ENCODE measurements around the gene MOCOS.

MOCOS gene

DNA sequence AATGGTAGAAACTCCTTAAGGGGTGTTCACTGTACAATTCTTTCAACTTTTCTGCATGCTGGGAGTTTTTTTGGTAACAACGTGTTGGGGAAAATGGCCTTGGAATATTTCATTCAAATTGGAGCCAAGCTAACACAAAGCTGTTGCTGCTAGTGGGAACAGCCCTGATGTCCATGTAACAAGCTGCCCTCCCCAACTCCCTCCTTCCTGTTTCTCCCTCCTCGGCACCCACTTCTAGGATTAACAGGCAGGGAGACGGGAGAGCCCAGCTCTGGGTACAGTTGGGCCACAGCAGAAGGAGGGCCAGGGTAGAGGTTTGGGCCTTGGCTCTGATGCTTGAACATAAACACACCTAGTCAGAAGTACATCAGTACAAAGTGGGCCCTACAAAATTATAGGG lies 9.4 kb upstream of the MOCOS start:
- DNase-seq (ENCODE audit: low read depth): no peak

DNA sequence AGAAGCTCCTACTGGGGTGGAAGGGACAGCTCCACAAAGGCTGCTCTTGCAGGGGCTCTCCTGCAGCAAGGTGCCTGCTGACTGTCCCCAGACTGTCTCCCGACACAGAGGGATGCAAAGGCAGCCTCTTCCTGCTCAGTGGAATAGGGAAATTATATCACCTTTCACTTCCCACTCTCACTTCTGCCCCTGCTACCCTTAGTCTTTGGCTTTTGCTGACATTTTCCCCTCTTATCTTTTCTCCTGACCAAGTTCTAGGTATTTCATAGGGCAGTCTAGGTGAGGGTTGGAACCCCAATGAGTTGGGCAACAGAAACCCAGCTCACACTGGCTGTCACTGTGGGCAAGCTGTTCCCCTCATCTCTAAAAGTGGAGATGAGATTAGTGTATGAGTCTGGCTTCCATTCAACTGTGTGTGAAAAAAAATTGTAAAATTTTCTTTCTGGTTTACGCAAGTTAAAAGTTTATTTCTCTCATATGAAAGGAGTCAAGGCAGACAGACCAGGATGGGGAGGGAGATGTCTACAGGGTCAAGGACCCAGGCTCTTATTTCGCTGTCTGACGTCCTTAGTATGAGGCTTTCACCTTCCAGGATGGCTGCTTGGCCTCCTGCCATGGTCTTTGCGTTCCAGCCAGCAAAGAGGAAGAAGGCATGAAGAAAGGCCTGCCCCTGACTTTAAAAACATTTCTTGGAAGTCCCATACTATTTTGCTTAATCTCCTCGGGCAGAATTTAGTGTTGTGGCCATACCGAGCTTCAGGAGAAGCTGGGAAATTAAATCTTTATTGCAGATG lies 7.5 kb upstream of the MOCOS start:
- no peak for DNase-seq (ENCODE audit: low read depth)

DNA sequence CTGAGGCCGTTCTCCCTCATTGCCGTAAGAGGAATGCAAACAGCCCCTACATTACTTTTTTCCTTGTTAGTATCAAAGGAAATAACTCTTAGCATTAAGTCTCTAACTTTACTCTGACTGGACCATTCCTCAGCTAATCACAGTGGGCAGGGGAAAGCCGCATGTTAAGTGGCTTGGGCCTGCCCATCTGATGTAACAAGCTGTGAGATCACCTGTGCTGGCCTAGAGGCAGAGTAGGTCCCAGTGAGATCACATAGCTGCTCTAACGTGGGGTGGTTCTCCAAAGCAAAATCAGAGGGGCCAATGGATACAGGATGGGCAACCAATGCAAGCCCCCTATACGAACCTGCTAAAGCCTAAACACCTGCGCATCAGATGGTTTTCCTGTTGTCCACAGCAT lies 5.9 kb upstream of the MOCOS start:
- no peak for DNase-seq (ENCODE audit: low read depth)

DNA sequence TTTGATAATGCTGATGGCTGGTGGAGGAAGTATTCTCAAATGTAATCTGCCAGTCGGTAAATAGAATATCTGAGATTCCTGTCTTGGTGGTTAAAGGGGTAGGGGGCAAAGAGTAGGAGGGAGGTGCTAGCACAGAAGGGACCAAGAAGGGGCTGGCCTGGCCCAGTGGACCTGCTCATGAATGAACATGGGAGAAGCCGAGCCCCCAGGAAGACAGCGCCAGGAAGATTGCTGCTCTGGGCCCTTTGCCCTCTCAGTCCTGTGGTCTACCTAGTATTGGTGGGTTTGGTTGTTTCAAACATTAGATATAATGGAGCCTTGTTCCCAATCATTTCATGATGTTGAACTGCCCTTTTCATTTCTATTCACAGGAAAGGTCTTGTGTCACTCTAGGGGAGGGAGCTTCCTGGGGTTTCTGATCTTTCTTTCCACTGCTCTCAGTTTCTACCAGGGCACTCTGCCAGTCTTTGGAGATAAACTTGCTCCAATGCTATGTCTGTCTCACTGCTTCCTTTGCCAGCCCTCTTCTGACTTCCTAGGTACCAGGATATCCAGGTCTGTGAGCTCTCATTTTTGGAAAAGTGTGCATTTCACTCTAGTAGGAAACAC lies 5.3 kb upstream of the MOCOS start:
- DNase-seq (ENCODE audit: low read depth): no peak

DNA sequence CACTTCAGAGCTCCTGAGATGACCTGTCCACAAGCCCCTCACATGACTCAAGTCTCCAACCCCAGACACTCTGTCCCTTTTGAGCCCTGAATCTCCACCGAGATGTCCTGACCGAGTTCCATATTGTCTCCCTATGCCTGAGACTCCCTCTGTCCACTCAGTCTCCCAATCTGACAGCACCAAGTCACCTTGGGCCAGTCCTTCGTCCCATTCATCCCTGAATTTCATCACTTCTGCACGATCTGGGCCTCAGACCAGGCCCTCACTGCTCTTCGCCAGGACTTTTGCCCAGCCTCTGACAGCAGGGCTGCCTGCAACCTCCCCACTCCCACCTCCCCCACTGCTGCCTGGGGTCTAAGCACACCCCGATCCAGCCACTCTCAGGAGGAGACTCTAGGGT lies 4.3 kb upstream of the MOCOS start:
- DNase-seq (ENCODE audit: low read depth): no peak

DNA sequence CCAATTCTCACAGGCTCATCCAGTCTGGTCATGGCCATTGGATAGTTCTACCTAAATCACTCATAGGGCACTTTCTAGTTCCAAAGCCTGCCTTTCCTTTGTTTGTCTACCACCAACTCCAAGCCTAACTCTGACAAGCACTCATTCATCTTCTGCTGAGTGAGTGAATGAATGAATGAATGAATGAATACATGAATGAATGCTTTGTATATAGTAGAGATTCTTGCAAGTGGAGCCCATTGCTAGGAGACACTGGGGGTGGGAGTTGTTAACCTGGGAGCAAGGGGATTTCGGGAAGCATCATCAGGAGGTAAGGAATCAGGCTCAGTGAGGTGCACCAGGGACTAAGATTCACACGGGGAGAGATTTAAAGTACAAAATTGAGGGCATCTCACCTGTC lies 3.3 kb upstream of the MOCOS start:
- DNase-seq (ENCODE audit: low read depth): no peak

DNA sequence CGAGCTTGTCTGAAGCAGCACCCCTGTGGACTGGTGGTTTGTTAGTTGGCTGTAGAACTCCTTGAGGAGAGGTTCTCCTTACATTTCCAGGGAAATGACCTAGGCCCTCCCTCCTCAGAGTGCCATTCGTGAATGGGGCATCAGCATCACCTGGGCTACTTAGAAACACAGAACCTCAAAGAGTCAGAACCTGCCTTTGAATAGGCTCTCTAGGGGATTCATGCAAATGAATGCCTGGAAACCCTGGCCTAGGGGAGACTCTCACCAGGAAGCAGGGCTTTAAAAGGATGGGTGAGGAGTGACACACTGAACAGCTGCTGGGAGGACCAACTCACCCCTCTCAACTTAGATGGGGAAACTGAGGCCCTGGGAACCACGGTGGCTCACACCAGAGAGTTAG lies 2.1 kb upstream of the MOCOS start:
- DNase-seq (ENCODE audit: low read depth): no peak

DNA sequence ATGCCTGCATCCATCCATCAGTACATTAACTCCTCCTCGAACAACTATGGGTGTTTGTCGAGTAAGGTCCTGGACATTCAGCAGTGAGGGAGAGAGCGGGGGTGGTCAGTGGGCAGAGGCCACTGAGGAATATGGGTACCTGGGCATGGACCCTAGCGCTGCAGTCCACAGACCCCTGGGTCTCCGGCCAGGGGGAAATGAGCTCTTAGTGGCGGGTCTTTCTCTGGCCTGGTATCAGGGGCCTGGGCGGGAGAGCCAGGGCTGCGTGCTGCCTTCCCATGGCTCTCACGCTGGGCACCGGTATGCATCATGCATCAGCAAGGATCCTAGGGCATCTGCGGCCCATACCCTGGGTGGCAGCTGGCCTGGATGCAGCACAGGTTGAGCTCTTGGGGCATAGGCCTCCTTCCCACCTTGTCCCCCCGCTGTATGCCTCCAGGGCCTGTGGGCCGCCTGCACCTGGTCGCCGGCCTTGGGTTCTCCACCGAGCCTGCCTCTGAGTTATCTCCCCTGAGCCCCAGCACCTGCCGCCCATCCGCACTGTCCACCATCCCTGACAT lies 1.3 kb upstream of the MOCOS start:
- DNase-seq (ENCODE audit: low read depth): no peak

DNA sequence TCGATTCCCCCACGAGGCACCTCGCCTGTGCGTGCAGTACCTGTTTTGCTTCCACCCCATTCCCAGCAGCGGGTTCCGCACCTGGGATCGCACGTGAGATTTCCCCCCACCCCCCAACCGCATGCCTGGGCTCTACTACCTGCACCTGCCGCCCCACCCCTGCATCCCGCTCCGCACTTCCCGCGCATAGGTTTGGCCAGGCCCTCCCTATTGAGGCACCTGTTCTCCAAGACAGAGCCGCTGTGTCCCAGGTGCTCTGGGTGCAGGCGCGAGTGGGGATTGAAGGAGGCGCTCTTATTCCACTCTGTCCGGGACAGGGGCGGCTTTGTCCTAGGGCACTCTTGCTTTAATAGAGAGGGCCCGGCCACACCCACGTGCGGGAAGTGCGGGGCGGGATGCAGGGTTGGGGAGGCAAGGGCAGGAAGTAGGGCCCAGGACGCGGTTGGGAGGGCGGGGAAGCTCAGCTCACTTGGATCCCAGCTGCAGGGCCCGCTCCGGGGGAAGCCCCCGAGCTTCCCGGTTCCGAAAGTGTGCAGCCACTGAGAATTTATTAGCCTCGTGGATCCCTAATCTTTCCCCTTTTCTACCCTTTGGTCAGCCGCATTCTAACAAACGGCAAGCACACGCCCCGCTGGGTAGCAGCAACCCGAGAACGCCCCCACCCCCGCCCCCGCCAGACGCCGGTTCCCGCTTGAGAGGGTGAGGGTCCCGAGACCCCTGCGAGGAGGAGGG lies 670 bp upstream of the MOCOS start:
- DNase-seq (ENCODE audit: low read depth): no peak

DNA sequence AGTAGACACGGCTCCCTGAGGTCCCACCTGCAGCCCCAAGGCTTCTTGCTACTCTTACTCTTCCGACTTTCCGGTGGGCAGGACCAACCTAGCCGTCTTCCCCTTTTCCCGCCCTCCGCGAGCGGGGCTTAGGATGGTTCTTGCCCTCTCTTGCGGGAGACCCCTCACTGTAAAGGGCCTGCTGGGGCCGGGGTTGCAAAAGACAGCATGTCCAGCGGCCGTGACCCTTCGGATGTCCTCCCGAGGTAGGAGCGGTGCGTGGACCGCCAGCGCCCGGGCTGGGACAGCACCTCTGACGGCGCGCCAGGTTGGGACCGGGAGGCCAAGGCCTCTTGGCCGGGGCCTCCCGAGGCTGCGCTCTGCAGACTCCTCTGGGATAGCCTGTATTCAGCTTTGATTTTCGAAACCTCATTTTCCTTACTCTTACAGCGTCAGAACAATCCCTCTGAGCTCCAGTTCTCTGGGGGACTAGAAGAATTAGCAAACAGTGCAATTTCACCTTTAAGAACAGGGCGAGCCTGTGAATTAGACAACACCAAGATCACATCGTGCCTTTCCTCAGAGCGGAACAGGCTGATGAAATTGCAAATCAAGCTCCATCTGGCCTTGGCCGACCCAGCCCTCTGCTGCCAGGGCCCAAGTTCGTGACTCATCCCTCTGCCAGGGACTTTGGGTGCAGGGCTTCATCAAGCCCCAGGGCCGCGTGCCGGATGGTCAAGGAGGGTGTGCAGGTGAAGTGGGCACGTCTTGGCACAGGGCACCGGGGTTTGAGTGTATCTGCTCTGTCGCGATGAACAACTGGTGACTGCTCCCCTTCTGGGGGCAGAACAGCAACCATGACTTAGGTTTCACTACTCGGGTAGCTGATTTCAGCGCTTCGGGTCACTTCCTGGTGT lies 777 bp downstream of the MOCOS start:
- no peak for DNase-seq (ENCODE audit: low read depth)

DNA sequence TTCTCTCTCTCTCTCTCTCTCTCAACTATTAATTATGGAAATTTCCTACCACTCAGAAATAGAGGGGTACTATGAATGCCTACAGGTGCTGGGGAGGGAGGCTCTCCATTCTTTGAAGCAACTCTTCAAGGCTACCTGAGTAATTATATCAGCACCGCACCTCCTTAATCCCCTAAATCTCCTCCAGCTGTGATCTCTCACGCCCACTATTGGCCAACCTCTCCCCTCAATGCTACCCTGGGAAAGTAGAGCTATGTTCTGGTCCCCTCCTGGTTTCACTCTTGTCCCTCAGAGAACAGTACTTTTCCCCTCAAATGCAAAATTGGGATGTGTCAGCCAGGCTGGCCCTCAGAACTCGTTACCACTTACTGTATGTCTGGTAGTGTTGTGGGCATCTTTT lies 1.6 kb downstream of the MOCOS start:
- no peak for DNase-seq (ENCODE audit: low read depth)

DNA sequence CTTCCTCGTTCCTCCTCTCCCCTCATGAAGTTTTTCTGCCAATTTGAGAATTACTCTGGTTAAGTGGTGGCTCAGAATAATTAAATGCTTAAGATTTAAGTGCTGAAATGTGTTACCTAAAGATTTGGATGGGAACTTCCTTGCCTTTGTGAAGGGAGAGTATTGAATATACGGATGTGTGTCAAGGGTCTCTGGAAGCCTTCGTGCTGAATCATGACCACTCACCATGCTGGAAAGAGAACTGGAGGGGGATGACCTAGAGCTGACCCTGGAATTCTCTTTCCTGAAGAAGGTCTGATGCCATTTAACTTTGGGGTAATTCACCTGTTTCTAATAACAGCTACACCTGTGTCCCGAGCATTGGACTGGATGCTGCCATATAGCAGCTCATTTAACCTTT lies 2.2 kb downstream of the MOCOS start:
- no peak for DNase-seq (ENCODE audit: low read depth)

DNA sequence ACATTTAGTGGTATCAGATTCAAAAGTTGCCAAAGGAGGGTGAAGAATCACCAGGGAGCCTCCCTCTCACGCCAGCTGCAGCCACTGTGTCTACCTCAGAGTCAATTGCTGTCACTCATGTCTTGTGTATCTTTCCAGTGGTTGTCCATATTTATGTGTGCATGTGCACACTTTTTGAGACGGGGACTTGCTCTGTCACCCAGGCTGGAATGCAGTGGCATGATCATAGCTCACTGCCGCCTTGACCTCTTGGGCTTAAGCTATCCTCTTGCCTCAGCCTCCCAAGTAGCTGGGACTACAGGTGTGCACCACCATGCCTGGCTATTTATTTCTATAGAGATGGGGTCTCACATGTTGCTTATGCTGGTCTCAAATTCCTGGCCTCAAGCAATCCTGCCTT lies 4.0 kb downstream of the MOCOS start:
- no peak for DNase-seq (ENCODE audit: low read depth)

DNA sequence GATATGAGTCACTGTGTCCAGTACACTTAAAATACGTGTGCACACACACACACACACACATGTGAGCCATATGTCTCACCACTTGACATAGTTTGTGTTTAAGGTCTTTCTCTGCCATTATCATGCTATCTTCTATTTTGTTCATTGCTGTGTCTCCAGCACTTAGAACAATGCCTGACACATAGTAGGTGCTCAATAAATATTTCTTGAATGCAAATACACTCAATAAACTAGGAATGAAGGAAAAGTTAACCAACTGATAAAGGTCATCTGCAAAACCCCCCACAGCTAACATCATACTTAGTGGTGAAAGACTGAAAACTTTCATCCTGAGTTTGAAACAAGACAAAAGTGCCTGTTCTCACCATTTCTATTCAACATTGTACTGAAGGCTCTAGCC lies 4.4 kb downstream of the MOCOS start:
- no peak for DNase-seq (ENCODE audit: low read depth)

DNA sequence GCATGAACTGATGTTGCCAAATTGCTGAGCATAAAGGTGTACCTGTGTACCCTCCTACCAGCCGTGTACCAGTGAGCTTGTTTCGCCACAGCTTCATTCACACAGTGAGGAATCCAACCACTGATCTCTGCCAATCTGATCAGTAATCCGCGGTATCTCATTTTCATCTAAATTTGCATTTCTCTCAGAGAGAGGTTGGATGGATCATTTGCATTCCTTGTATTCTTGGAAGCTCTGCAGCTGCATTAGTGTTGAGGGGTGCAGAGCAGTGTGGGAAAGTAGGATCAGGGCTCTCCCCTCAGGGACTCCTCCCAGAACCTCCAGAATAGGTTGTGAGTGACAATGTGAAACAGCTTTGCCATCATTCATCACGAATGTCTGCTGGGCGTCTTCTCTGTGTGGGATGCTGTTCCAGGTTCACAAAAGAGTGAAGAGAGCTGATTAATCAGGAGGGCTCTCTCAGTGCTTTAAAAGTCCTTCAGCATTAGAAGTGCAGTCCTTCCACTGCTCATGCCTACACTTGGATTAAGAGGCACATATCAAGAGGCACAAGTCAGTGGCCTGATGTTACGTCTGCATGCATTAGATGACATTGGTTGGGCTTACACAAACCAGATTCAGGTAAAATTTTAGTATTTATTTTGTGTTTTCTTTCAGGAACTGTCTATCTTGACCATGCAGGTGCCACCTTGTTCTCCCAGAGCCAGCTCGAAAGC lies 7.5 kb downstream of the MOCOS start:
- DNase-seq (ENCODE audit: low read depth): no peak

DNA sequence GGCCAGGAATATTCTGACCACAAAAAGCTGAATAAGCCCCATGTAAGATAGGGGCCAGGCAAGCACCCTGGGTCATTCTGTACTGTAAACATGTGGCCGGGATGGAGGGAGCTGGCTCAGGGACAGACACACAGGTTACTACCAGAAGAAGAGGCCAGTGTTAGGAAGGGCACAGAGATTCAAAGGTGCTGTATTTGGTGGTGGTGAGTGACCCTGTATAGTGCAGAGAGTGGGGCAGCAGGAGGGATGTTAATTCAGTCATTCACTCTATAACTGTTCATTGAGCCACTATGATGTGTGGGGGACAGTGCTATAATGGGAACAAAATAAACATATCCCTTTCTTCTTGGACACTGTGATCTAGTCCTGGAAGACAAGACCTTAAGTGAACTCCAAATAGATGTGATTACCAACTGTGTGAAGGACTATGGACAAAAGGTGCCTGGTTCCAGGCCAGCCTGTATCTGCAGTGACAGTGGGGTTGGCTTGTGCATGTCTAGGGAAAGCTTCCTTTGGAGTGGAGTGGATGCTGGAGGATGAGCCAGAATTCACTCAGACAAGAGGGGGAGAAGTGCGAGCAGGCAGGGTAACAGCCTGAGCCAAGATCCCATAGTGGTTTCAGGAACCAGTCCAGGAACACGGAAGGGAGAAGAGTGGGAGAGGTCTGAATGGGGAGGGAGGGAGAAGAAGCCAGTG lies 8.3 kb downstream of the MOCOS start:
- DNase-seq (ENCODE audit: low read depth): no peak

DNA sequence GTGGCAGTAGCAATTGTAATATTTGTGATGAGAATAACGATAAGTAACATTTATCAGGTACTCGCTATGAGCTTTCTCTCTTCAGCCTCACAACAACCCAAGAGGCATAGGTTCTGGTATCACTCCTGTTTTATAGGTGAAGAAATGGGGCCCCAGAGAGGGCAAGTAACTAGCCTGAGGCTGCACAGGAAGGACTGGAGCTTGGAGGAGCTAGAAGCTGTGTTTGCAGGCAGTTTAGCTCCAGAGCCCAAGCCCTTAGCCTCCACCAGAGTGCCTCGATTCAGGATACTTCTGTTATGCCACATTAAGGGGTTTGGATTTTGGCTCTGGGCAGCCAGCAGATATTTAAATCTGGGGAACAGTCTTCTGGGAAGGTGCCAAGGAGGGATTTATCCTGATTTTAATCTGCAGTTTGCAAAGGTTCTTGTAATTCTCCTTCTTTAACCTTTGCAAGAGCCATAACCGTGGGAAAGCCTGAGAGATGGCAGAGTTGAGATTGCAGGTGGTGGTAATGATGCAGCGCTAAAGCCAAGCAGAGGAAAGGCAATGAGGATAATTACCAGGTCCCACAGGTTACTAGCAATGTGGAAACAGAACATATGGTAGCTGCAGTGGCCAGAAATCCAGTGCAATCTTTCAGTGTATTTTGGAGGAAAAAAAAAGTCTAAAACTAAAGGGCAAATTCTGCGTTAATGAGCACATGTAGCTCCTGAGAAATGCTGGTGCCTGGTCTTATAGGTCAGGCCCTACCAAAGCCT lies 9.1 kb downstream of the MOCOS start:
- DNase-seq (ENCODE audit: low read depth): no peak

DNA sequence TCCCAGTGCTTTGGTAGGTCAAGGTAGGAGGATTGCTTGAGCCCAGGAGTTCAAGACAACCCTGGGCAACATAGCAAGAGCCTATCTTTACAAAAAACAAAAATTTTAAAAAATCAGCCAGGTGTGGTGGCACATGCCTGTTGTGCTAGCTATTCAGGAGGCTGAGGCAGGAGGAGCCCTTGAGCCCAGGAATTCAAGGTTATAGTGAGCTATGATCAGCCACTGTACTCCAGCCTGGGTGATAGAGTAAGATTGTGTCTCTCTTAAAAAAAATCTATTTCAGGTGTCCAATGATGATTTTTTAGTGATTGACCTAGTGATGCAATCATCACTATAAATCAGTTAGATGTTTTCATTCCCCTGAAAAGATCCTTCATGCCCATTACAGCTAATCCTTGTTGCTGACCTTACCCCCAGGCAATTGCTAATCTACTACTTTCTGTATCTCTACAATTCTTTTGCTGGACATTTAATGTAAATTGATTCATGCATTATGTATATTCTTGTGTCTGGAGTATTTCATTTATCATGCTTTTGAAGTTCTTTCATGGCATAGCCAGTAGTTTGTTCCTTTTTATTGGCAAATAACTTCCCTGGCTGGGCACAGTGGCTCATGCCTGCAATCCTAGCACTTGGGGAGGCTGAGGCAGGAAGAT lies 10.3 kb downstream of the MOCOS start:
- DNase-seq (ENCODE audit: low read depth): no peak

DNA sequence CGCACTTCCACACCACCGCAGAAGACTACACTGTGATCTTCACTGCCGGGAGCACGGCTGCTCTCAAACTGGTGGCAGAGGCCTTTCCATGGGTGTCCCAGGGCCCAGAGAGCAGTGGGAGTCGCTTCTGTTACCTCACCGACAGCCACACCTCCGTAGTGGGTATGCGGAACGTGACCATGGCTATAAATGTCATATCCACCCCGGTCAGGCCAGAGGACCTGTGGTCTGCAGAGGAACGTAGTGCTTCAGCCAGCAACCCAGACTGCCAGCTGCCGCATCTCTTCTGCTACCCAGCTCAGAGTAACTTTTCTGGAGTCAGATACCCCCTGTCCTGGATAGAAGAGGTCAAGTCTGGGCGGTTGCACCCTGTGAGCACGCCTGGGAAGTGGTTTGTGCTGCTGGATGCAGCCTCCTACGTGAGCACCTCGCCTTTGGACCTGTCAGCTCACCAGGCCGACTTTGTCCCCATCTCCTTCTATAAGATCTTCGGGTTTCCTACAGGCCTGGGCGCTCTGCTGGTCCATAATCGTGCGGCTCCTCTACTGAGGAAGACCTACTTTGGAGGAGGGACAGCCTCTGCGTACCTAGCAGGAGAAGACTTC lies 12.5 kb downstream of the MOCOS start:
- no peak for DNase-seq (ENCODE audit: low read depth)

Measured in activated T-helper 9 cell treated with anti-CD3 and anti-CD28 coated beads, Interleukin-2, amount 50 U/mL, for 16 hours (primary cell).